GM21825 (cell line): ENCODE measurements around the gene CDH4.

Experiments used
- ATAC-seq: cut with Tn5 transposase; IDR thresholded peaks from one replicate; pipeline ENCODE4 v1.9.1; 2021; ENCODE audit warnings: mild to moderate bottlenecking, moderate library complexity; ENCODE audit not compliant: unreplicated experiment

The CDH4 gene

GRCh38 chr20:61354001-61354390 is 101.9 kb downstream of the CDH4 start:
- ATAC-seq = no peak

- no peak for ATAC-seq
These were observed 102.4 kb downstream of the CDH4 start for GRCh38 chr20:61354501-61354900.

- no peak for ATAC-seq
These were observed 102.9 kb downstream of the CDH4 start for GRCh38 chr20:61354901-61355495.

GRCh38 chr20:61355585-61355984 is 103.5 kb downstream of the CDH4 start:
- no peak for ATAC-seq

GRCh38 chr20:61356196-61356595 is 104.1 kb downstream of the CDH4 start:
- ATAC-seq = no peak

- no peak for ATAC-seq
These were observed 105.1 kb downstream of the CDH4 start for GRCh38 chr20:61357119-61357518.

- no peak for ATAC-seq
These were observed 107.2 kb downstream of the CDH4 start for GRCh38 chr20:61359254-61359653.

- no peak for ATAC-seq
These were observed 108.2 kb downstream of the CDH4 start for GRCh38 chr20:61360296-61360695.

- ATAC-seq = no peak
These were observed 108.9 kb downstream of the CDH4 start for GRCh38 chr20:61360940-61361339.

- no peak for ATAC-seq
These were observed 109.4 kb downstream of the CDH4 start for GRCh38 chr20:61361501-61361900.

- ATAC-seq = no peak
These were observed 112.1 kb downstream of the CDH4 start for GRCh38 chr20:61364147-61364546.

- no peak for ATAC-seq
These were observed 114.9 kb downstream of the CDH4 start for GRCh38 chr20:61366914-61367313.

GRCh38 chr20:61369731-61370520 is 117.9 kb downstream of the CDH4 start:
- ATAC-seq = no peak

GRCh38 chr20:61370841-61371303 is 118.8 kb downstream of the CDH4 start:
- no peak for ATAC-seq

- ATAC-seq = no peak
These were observed 119.6 kb downstream of the CDH4 start for GRCh38 chr20:61371501-61372136.

GRCh38 chr20:61372137-61373054 is 120.3 kb downstream of the CDH4 start:
- no peak for ATAC-seq

- ATAC-seq = no peak
These were observed 121.0 kb downstream of the CDH4 start for GRCh38 chr20:61373055-61373399.

GRCh38 chr20:61373956-61374545 is 122.0 kb downstream of the CDH4 start:
- ATAC-seq = no peak

- ATAC-seq = no peak
These were observed 124.6 kb downstream of the CDH4 start for GRCh38 chr20:61376541-61377240.
